K562 (cell line): Measurements from ENCODE around the gene THADA. TPM values are rescaled to one million over a fixed set of nuclear protein-coding genes. Genes with fewer than 3 reads are reported as not detected.

ENCODE experiments used
- C11orf30 ChIP-seq: fragments of 450-650 bp; IDR thresholded peaks from 2 replicates; pipeline ENCODE4 v1.6.1; 2016; ENCODE audit warnings: low read depth, mild to moderate bottlenecking
- CCAR2 ChIP-seq: fragments of 200-400 bp; formaldehyde crosslinking; IDR thresholded peaks from 2 replicates; pipeline ENCODE4 v1.6.1; 2017; ENCODE audit warnings: mild to moderate bottlenecking, low read depth, low read length
- DIDO1 ChIP-seq: fragments of 450-650 bp; IDR thresholded peaks from 2 replicates; pipeline ENCODE4 v1.6.1; 2016; ENCODE audit warnings: low read depth, missing biosample characterization, missing genetic modification characterization
- FOXA1 ChIP-seq: fragments of 450-650 bp; IDR thresholded peaks from 2 replicates; pipeline ENCODE4 v1.6.1; 2016; ENCODE audit warnings: mild to moderate bottlenecking, borderline replicate concordance
- MAFK ChIP-seq: IDR thresholded peaks from 2 replicates; pipeline ENCODE4 v1.6.1; 2011; ENCODE audit warnings: low read length, improper control_type of control experiment
- NR2F6 ChIP-seq: fragments of 450-650 bp; formaldehyde crosslinking; IDR thresholded peaks from 2 replicates; pipeline ENCODE4 v1.4.0; 2020; ENCODE audit warnings: mild to moderate bottlenecking
- PML ChIP-seq: IDR thresholded peaks from 2 replicates; pipeline ENCODE4 v1.6.1; 2012; ENCODE audit warnings: low read length, inconsistent platforms
- ZBED1 ChIP-seq: IDR thresholded peaks from 2 replicates; pipeline ENCODE4 v1.6.1; 2014
- ZC3H8 ChIP-seq: fragments of 450-650 bp; IDR thresholded peaks from 2 replicates; pipeline ENCODE4 v1.6.1; 2017
- ZNF280A ChIP-seq: fragments of 450-650 bp; IDR thresholded peaks from 2 replicates; pipeline ENCODE4 v1.6.1; 2018; ENCODE audit warnings: mild to moderate bottlenecking, low read depth; ENCODE audit not compliant: partially characterized antibody
- ZNF318 ChIP-seq, 2 experiments: fragments of 450-650 bp; IDR thresholded peaks; 2 replicates each; pipeline ENCODE4 v1.6.1; 2016; ENCODE audit warnings: mild to moderate bottlenecking in 2 of 2, borderline replicate concordance in 1 of 2, low read depth in 1 of 2, moderate library complexity in 1 of 2
- ZNF384 ChIP-seq: IDR thresholded peaks from 2 replicates; pipeline ENCODE4 v1.6.1; 2012; ENCODE audit warnings: low read depth, low read length, improper control_type of control experiment
- polyA plus RNA-seq, 8 experiments: library from polyadenylated mRNA; depleted of rRNA in 4 of 8; stranded (reverse) in 5 of 8; unstranded in 3 of 8; fragments of >200 nt; fragmentation: Nextera tagmentation in 2 of 8; fragmentation: Illumina TruSeq in 1 of 8; extraction: Ambion mirVana in 2 of 8; extraction: Trizol in 1 of 8; gene quantifications; 2 replicates each; pipeline versions ENCODE4 v1.2.1 to v1.2.3, GENCODE V29; 2011 to 2014; ENCODE audit warnings: inconsistent platforms in 1 of 8, missing spikeins in 1 of 8
- total RNA-seq, 7 experiments: library from RNA; depleted of rRNA in 6 of 7; stranded (reverse); fragments of >200 nt in 6 of 7; fragmentation: Illumina TruSeq in 2 of 7; extraction: Trizol in 2 of 7; gene quantifications; 2 replicates each; pipeline versions ENCODE4 v1.2.1 to v1.2.3, GENCODE V29; 2011 to 2021; ENCODE audit warnings: low replicate concordance in 1 of 7
- TF ChIP-seq, protein P1 (sequence below): IDR thresholded peaks from 2 replicates; pipeline ENCODE4 v1.6.1; 2016; ENCODE audit warnings: missing genetic modification characterization, missing compliant biosample characterization
- TF ChIP-seq, protein P2 (sequence below): fragments of 250-450 bp; sonication (Bioruptor Pico); IDR thresholded peaks from 2 replicates; pipeline ENCODE4 v1.5.0; 2020; ENCODE audit warnings: mild to moderate bottlenecking, borderline replicate concordance

THADA gene
- total and polyA plus RNA-seq, 9 of the 15 experiments (the other 6 are each of a cell fraction or from before 2014, with no cell fraction given) = 17.8 to 34.7 (median 31.9) TPM

DNA sequence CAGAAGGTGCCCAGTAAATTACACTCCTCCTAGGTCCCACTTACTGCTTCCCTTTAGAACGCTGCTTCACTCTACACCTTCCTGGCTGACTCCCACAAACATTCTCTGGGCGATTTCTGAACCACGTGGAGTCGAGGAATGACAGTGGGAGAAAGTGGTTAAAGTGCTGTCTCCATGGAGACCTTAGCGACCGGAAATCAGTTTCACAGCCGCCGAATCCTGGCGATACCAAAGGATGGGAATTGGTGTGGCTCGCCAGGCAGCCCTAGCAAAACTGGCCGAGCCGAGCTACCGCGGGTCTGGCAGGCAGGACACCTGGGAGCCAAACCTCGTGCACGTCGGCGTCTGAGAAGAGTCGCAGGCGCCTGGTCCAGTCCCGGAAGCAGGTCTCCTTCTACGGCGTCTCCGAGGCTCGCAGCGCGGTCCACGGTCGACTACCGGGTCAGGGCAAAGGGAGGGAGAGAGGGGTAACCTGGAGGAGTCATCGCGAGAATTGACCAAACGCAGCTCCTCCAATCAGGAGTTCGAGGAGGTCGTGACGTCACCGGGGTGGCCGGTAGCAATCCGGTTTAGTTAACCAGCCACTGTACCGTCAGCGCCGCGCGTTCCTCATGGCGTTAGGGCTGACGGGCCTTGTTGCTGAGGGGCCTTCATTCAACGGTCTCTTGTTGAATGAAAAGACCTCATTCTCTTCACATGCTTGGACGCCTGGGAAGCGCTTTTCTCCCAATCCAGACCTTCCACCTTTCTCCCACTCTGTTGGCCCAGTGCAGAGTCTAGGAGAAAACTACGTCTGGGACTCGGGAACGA is at the start of gene THADA (continued):
- no peak for TF ChIP-seq ZNF318 (IDR thresholded peaks at IDR 0.05; ENCODE audit: borderline replicate concordance in 1 of 2, low read depth in 1 of 2)
- no peak for TF ChIP-seq FOXA1
- TF ChIP-seq PML = peak; percentile 90
- TF ChIP-seq ZC3H8 = no peak
- no peak for TF ChIP-seq CCAR2
- TF ChIP-seq ZBED1 = no peak; the same call in 1 of the 2 replicates
- TF ChIP-seq DIDO1 = peak; percentile 60; the same call in 1 of the 2 replicates
- TF ChIP-seq NR2F6 (CRISPR knock-in tag) = no peak
- TF ChIP-seq, protein P1, sequence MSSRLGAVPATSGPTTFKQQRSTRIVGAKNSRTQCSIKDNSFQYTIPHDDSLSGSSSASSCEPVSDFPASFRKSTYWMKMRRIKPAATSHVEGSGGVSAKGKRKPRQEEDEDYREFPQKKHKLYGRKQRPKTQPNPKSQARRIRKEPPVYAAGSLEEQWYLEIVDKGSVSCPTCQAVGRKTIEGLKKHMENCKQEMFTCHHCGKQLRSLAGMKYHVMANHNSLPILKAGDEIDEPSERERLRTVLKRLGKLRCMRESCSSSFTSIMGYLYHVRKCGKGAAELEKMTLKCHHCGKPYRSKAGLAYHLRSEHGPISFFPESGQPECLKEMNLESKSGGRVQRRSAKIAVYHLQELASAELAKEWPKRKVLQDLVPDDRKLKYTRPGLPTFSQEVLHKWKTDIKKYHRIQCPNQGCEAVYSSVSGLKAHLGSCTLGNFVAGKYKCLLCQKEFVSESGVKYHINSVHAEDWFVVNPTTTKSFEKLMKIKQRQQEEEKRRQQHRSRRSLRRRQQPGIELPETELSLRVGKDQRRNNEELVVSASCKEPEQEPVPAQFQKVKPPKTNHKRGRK (tag) = no peak
- 0 out of 2 replicates have a peak, but pooled peaks have one; percentile 12 for TF ChIP-seq ZNF384
- peak; percentile 88 for TF ChIP-seq C11orf30
- TF ChIP-seq, protein P2, sequence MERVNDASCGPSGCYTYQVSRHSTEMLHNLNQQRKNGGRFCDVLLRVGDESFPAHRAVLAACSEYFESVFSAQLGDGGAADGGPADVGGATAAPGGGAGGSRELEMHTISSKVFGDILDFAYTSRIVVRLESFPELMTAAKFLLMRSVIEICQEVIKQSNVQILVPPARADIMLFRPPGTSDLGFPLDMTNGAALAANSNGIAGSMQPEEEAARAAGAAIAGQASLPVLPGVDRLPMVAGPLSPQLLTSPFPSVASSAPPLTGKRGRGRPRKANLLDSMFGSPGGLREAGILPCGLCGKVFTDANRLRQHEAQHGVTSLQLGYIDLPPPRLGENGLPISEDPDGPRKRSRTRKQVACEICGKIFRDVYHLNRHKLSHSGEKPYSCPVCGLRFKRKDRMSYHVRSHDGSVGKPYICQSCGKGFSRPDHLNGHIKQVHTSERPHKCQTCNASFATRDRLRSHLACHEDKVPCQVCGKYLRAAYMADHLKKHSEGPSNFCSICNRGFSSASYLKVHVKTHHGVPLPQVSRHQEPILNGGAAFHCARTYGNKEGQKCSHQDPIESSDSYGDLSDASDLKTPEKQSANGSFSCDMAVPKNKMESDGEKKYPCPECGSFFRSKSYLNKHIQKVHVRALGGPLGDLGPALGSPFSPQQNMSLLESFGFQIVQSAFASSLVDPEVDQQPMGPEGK = no peak
- TF ChIP-seq MAFK = no peak
- no peak for TF ChIP-seq ZNF280A
